Hippocampal formation (tissue), 2 donors: ENCODE measurements around the gene TSPAN33.
A peak's percentile ranks its signal among the peaks of the same experiment; 100 is the strongest.
"Not testable (repeated sequence)": the region's sequence is repeated elsewhere in the genome, so short reads cannot be mapped to it uniquely, and the experiment has no call there.

ENCODE experiments used
- DNase-seq, 2 donors: peaks; one replicate each; lab custom pipeline; 2025; lab: John Stamatoyannopoulos, UW

The TSPAN33 gene

GRCh38 chr7:129144095-129144833, at the start of gene TSPAN33:
TSPAN33 (plus strand) TSS chr7:129144707; CDS start chr7:129144981, 274 bp downstream.
- DNase-seq, result peak; percentile 69 to 83

- DNase-seq, result no peak
Observed at GRCh38 chr7:129095258-129095657, 49.2 kb upstream of the TSPAN33 start.

- no peak for DNase-seq
Observed at GRCh38 chr7:129098409-129099084, 46.0 kb upstream of the TSPAN33 start.

GRCh38 chr7:129100827-129101166, 43.7 kb upstream of the TSPAN33 start:
- no peak for DNase-seq

GRCh38 chr7:129101746-129102145, 42.8 kb upstream of the TSPAN33 start:
- DNase-seq, result no peak

- DNase-seq, result no peak
Observed at GRCh38 chr7:129103561-129104324, 40.8 kb upstream of the TSPAN33 start.

GRCh38 chr7:129108581-129108980, 35.9 kb upstream of the TSPAN33 start:
- no peak for DNase-seq

GRCh38 chr7:129110258-129110981, 34.1 kb upstream of the TSPAN33 start:
- DNase-seq, result peak in 1 of 2 donors; percentile 30

GRCh38 chr7:129110982-129111376, 33.5 kb upstream of the TSPAN33 start:
- DNase-seq, result no peak

GRCh38 chr7:129115676-129116075, 28.8 kb upstream of the TSPAN33 start:
- DNase-seq, result no peak

GRCh38 chr7:129118182-129118581, 26.3 kb upstream of the TSPAN33 start:
- DNase-seq, result no peak

- DNase-seq, result no peak
Observed at GRCh38 chr7:129118976-129119375, 25.5 kb upstream of the TSPAN33 start.

GRCh38 chr7:129121501-129122077, 22.9 kb upstream of the TSPAN33 start:
- DNase-seq, result not testable (repeated sequence)

- no peak for DNase-seq
Observed at GRCh38 chr7:129122078-129122750, 22.3 kb upstream of the TSPAN33 start.

GRCh38 chr7:129122751-129123509, 21.6 kb upstream of the TSPAN33 start:
- DNase-seq, result peak in 1 of 2 donors; percentile 15

- no peak for DNase-seq
Observed at GRCh38 chr7:129123510-129123857, 21.0 kb upstream of the TSPAN33 start.

GRCh38 chr7:129126314-129126713, 18.2 kb upstream of the TSPAN33 start:
- no peak for DNase-seq

GRCh38 chr7:129127154-129127553, 17.4 kb upstream of the TSPAN33 start:
- no peak for DNase-seq

GRCh38 chr7:129127601-129128000, 16.9 kb upstream of the TSPAN33 start:
- no peak for DNase-seq

GRCh38 chr7:129134356-129134987, 10.0 kb upstream of the TSPAN33 start:
- DNase-seq, result no peak
